ENCODE data around the gene DUSP5. TPM values are rescaled to one million over a fixed set of nuclear protein-coding genes. Genes with fewer than 3 reads are reported as not detected.

Gene DUSP5
- total and polyA plus RNA-seq, 2 of the 8 experiments (the other 6 are each of a cell fraction or from before 2014, with no cell fraction given) = 13.6 to 30.3 TPM

- TF ChIP-seq BCL11A (IDR thresholded peaks at IDR 0.05; ENCODE audit: low read depth in 2 of 2, low read length in 2 of 2) = no peak
These were observed 35.4 kb downstream of the DUSP5 start (continued) for GRCh38 chr10:110533149-110533548.
